Motor neuron (in vitro differentiated cells): ENCODE measurements around the gene RGS10. TPM values are rescaled to one million over a fixed set of nuclear protein-coding genes. Genes with fewer than 3 reads are reported as not detected.

ENCODE experiments used
- ATAC-seq, 8 experiments: fragments of 200-7000 bp; cut with Tn5 transposase; replicated peaks in 6 of 8; 2 replicates each; pipeline ENCODE4 v1.8.0; 2021; ENCODE audit warnings: mild to moderate bottlenecking in 8 of 8, moderate library complexity in 8 of 8
- H3K27ac ChIP-seq, 2 donors: fragments of 250-450 bp; sonication (Bioruptor Pico); 2 replicates each; pipeline ENCODE4 v1.9.0; 2021; ENCODE audit warnings: antibody characterized with exemption in 2 of 2, mild to moderate bottlenecking in 2 of 2, moderate library complexity in 1 of 2
- H3K4me1 ChIP-seq, 2 donors: fragments of 250-450 bp; sonication (Bioruptor Pico); replicated peaks in 1 of 2; 2 replicates each; pipeline ENCODE4 v1.6.1; 2021; ENCODE audit warnings: antibody characterized with exemption in 2 of 2, mild to moderate bottlenecking in 2 of 2, moderate library complexity in 1 of 2
- H3K4me3 ChIP-seq, 5 donors: fragments of 250-450 bp; sonication (Bioruptor Pico); 2 replicates each; pipeline ENCODE4 v1.9.0; 2021; ENCODE audit warnings: antibody characterized with exemption in 5 of 5, mild to moderate bottlenecking in 5 of 5, moderate library complexity in 4 of 5
- WGBS, 10 experiments: fragments of 450-650 bp; shearing (Covaris generic); methylation state at CpG; one replicate each; pipeline ENCODE4 v1.0.0; 2022; 5-methylcytosine and 5-hydroxymethylcytosine counted together
- in situ Hi-C, 9 experiments: fragments of 400-800 bp; cut with MboI; loops; one replicate each; pipeline ENCODE4 v1.15.0; 2021; ENCODE audit warnings: low sequenced_read_pairs in 9 of 9, low pct_unique_long_range_greater_than_20kb in 2 of 9; ENCODE audit not compliant: unreplicated experiment in 9 of 9
- total RNA-seq, 8 experiments: library from RNA; unstranded; fragments of 300-600 nt; gene quantifications; 2 replicates each; pipeline versions ENCODE4 v1.2.3 to v1.2.4, GENCODE V29; 2022

Gene RGS10
- total RNA-seq, 8 experiments from 2014 or later = 0.38 to 16.2 (median 5.4) TPM

- no peak overlapping the region for H3K27ac ChIP-seq
- no peak for ATAC-seq
- WGBS, 10 experiments = 7 to 93% (median 52%) methylated on average over 1 to 4 of the region's 4 CpGs; no CpG with 5 or more reads in 2 of the 10 experiments
- H3K4me1 ChIP-seq = no peaks in the 10 kb centered on the region
- H3K4me3 ChIP-seq = no peak overlapping the region
- in situ Hi-C loops = no loop called here
Observed at GRCh38 chr10:119545310-119545709, 2.8 kb upstream of the RGS10 start.

- H3K4me3 ChIP-seq = peak overlapping the region in 1 of 5 donors; percentile 48
- H3K4me1 ChIP-seq = no peaks in the 10 kb centered on the region
- WGBS, 10 experiments = 13 to 90% (median 53%) methylated on average over 1 to 16 of the region's 19 CpGs; no CpG with 5 or more reads in 1 of the 10 experiments
- H3K27ac ChIP-seq = no peak overlapping the region
- in situ Hi-C loops = no loop called here
- no peak for ATAC-seq
Observed at GRCh38 chr10:119543814-119544642, 1.5 kb upstream of the RGS10 start.

GRCh38 chr10:119542988-119543813 lies 682 bp upstream of the RGS10 start:
- H3K4me3 ChIP-seq = peak overlapping the region; percentile 33 to 48 (median 37)
- in situ Hi-C loops = no loop called here
- no peaks in the 10 kb centered on the region for H3K4me1 ChIP-seq
- 0 to 7% (median 3%) methylated on average over 1 to 11 of the region's 78 CpGs; no CpG with 5 or more reads in 5 of the 10 experiments for WGBS, 10 experiments
- peak; percentile 56 to 85 (median 78) for ATAC-seq
- no peak overlapping the region for H3K27ac ChIP-seq

GRCh38 chr10:119541459-119542356 lies 811 bp downstream of the RGS10 start:
- 6 to 81% (median 29%) methylated on average over 1 to 13 of the region's 57 CpGs; no CpG with 5 or more reads in 1 of the 10 experiments for WGBS, 10 experiments

GRCh38 chr10:119541046-119541445 lies 1.5 kb downstream of the RGS10 start:
- no peak overlapping the region for H3K4me3 ChIP-seq

More at GRCh38 chr10:119541459-119542356, 811 bp downstream of the RGS10 start:
- H3K27ac ChIP-seq = no peak overlapping the region
- in situ Hi-C loops = no loop called here
- peak in 1 of 8 experiments; percentile 2 for ATAC-seq
- H3K4me3 ChIP-seq = peak overlapping the region; percentile 33 to 48 (median 37)
- H3K4me1 ChIP-seq = no peaks in the 10 kb centered on the region

GRCh38 chr10:119540038-119540437 lies 2.5 kb downstream of the RGS10 start:
- H3K4me1 ChIP-seq = peaks cover 5 to 10% of the 10 kb centered on the region in 2 donors
- no peak overlapping the region for H3K4me3 ChIP-seq
- WGBS, 10 experiments = 40 to 100% (median 96%) methylated on average over 1 to 4 of the region's 4 CpGs; no CpG with 5 or more reads in 3 of the 10 experiments
- in situ Hi-C loops = no loop called here
- no peak overlapping the region for H3K27ac ChIP-seq
- ATAC-seq = no peak

More at GRCh38 chr10:119541046-119541445, 1.5 kb downstream of the RGS10 start:
- ATAC-seq = no peak
- in situ Hi-C loops = no loop called here
- Histone ChIP-seq H3K4me1 (peaks cover 0 to 4% of the 10 kb centered on the region in 2 donors), H3K27ac (no peak overlapping the region)
- WGBS, 10 experiments = 0 to 83% (median 60%) methylated on average over 1 to 6 of the region's 6 CpGs; no CpG with 5 or more reads in 1 of the 10 experiments

GRCh38 chr10:119539359-119539825 lies 3.1 kb downstream of the RGS10 start:
- in situ Hi-C loops = no loop called here
- no peak for ATAC-seq
- Histone ChIP-seq H3K27ac (no peak overlapping the region), H3K4me1 (peaks cover 5 to 12% of the 10 kb centered on the region in 2 donors), H3K4me3 (no peak overlapping the region)
- 71 to 100% (median 87%) methylated on average over 2 to 6 of the region's 9 CpGs; no CpG with 5 or more reads in 3 of the 10 experiments for WGBS, 10 experiments

GRCh38 chr10:119538632-119539358 lies 3.7 kb downstream of the RGS10 start:
- no peak overlapping the region for H3K27ac ChIP-seq
- H3K4me1 ChIP-seq = peaks cover 5 to 12% of the 10 kb centered on the region in 2 donors
- no peak overlapping the region for H3K4me3 ChIP-seq
- no peak for ATAC-seq
- WGBS, 10 experiments = 0 to 82% (median 61%) methylated on average over 1 to 5 of the region's 9 CpGs; no CpG with 5 or more reads in 3 of the 10 experiments
- in situ Hi-C loops = no loop called here

- Histone ChIP-seq H3K4me1 (peaks cover 5 to 12% of the 10 kb centered on the region in 2 donors), H3K27ac (no peak overlapping the region), H3K4me3 (no peak overlapping the region)
- in situ Hi-C loops = no loop called here
- WGBS, 10 experiments = 40 to 90% (median 80%) methylated on average over 1 to 2 of the region's 5 CpGs; no CpG with 5 or more reads in 7 of the 10 experiments
- no peak for ATAC-seq
Observed at GRCh38 chr10:119537953-119538630, 4.4 kb downstream of the RGS10 start.

GRCh38 chr10:119536508-119537025 lies 6.0 kb downstream of the RGS10 start:
- no peak for ATAC-seq
- 0 to 85% (median 80%) methylated on average over 1 to 7 of the region's 9 CpGs; no CpG with 5 or more reads in 2 of the 10 experiments for WGBS, 10 experiments
- Histone ChIP-seq H3K4me3 (no peak overlapping the region), H3K4me1 (peaks cover 5 to 12% of the 10 kb centered on the region in 2 donors), H3K27ac (no peak overlapping the region)
- in situ Hi-C loops = no loop called here
